GM21381 (cell line): ENCODE results near the gene NRCAM.

Experiments
- ATAC-seq: cut with Tn5 transposase; IDR thresholded peaks from one replicate; pipeline ENCODE4 v1.9.1; 2021; ENCODE audit warnings: mild to moderate bottlenecking, moderate library complexity; ENCODE audit not compliant: unreplicated experiment

Gene NRCAM

DNA sequence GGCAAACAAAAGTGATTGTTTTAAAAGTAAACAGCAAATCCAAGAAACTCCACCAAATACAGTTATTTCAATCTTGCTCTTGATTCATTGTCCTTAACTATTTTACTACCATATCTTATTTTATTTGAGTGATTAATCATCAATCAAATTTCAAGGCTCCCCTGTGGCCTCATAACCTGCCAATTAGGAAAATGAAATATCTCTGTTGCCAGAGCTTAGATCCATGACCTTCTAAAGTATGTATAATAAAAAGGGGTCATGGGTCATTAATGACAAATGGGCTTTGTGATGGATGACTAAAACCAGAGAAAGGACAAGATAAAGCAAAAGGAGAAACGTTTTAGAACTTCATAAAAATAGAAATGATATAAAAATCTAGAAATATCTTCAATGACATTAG, 28.5 kb downstream of the NRCAM start:
- ATAC-seq, result no peak

DNA sequence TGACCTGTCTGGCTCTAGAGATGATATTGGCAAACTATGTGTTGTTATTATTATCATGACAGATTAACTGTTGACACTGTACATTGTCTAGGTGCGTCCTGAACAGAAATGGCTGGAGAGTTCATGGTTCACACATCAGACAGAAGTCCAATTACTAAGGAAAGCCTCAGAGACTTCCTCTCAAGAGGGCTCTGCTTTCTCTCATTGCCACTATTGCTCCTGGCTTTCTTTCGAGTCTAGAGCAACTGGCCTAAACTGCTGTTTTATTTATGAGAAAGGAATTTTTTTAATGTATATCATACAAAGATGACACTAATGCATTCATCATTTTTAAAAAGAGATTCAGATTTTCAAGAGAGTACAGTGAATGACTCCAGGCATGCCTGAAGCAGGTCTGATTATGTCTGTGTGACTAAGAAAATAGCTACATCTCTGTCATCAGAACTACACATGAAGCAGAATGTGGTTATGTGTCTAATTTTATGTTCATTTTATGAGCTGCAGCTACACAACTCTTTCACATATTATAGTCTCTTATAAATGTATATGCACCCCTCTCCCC, 30.4 kb downstream of the NRCAM start:
- no peak for ATAC-seq

- ATAC-seq, result no peak
These were observed 32.2 kb downstream of the NRCAM start for GRCh38 chr7:108424013-108424412.

GRCh38 chr7:108423089-108423989, 32.9 kb downstream of the NRCAM start:
- ATAC-seq, result no peak

DNA sequence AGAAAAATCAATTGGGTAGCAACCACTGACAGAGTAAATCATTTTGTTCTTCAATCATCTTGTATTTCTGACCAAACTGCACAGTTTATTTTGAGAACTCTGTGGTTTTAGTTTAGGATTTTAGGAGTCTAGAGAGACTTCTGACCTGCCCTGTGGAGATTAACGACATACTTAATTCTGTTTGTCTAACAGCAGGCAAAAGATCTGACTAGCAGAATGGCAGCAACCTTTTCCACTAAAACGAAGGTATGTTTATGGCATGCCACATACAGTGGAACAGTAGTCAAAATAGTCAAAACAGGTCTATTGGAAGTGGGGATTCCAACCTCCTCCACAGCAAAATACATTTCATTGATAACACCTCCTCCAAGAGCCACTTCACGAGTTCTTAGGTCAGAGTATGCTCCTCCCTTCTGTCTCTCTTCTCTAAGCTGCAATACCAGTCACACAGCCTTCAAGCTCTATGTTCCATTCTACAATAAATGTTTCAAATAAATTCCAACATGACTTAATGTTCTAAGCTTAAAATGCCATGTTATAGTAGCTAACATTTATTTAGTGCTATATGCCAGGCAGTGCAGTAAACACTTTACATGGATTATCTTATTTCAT, 34.4 kb downstream of the NRCAM start:
- ATAC-seq, result no peak

DNA sequence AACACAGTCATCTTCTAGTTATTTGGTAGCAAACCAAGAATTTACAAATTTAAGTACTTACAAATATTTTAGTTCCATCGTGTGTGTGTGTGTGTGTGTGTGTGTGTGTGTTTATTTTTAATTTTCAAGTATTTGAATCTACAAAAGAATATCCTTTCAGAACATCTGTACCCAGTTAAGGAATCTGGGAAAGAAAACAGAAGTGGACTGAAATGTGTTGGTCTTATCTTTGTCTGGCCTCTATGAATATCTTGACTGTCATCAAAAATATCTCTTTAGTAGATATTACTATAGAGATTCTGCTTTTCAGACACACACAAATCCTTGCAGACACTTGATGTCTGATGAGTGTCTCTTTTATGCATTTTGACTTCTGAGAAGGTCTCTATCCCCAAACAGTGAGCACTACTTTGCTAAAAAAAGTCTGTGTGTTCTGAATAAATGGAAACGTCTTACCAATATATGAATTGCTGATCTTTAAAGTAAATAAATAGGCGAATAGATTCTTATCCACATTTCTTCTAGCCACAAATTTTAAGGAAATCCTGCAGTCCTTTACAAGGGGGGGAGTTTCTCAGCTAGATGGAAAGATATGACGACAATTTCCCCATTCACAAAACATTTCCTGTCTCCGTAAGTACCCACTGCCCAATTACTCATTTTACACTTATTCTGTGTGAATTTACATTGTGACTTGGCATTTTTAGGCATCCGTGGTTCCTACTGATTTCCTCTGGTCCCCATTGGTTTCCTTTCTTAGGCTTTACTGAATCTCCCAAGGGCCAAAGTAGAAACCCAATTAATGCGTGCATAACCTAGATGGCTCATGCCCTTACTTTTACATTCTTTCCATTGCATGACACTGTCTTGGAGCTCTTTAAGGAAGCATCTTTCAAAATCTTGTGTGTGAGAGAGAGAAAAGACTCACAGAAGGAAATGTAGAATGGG, 36.0 kb downstream of the NRCAM start:
- no peak for ATAC-seq

- ATAC-seq, result no peak
These were observed 37.3 kb downstream of the NRCAM start for GRCh38 chr7:108418946-108419345.

DNA sequence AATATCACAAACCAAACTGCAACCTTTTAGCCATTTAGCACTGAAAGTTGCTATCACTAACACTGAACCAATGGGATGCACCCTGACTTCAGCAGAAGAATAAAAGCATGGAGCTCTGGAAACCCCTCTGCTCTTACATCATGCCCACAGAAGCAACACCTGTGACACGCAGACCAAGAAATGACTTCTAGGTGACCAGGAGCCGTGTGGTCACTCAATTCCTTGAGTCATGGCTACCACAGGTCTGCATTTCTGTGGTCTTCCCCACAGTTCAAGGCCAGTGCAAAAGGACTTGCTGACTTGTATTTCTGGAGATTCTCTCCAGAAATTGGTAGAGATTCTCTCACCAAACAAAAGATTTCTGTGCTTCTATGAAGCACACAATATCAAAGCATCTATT, 38.3 kb downstream of the NRCAM start:
- no peak for ATAC-seq

GRCh38 chr7:108417144-108417543, 39.1 kb downstream of the NRCAM start:
- ATAC-seq, result no peak

DNA sequence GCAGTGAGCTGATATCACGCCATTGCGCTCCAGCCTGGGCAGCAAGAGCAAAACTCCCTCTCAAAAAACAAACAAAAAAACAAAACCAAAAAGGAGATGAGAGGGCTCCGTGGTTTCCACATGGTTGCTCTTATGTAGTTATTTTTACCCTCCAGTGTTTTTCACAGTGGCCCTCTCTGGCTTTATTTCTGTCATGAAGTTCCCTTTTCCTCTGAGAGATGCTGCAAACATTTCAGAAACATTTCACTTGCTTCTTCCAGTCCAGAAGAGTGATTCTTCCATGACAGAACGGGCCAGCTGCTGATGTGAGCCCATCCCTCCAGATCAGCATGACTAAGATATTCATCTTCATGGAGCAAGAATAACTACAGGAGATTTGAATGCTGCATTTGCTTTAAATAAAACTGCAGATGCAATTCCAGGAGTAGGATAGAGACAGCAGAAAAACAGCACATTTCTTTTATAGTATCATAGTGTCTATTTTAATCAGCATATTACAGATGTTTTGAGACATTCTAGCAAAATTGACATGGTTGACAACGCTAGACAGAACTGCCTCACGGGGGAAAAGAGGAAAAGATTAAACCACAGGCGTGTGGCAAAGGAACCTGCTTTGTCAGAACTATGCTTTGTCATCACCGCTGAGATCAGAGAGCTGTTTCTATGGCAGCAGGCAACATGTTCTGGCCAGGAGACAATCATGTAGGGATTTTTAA, 40.3 kb downstream of the NRCAM start:
- peak; percentile 80 for ATAC-seq

- no peak for ATAC-seq
These were observed 41.2 kb downstream of the NRCAM start for GRCh38 chr7:108415084-108415483.

DNA sequence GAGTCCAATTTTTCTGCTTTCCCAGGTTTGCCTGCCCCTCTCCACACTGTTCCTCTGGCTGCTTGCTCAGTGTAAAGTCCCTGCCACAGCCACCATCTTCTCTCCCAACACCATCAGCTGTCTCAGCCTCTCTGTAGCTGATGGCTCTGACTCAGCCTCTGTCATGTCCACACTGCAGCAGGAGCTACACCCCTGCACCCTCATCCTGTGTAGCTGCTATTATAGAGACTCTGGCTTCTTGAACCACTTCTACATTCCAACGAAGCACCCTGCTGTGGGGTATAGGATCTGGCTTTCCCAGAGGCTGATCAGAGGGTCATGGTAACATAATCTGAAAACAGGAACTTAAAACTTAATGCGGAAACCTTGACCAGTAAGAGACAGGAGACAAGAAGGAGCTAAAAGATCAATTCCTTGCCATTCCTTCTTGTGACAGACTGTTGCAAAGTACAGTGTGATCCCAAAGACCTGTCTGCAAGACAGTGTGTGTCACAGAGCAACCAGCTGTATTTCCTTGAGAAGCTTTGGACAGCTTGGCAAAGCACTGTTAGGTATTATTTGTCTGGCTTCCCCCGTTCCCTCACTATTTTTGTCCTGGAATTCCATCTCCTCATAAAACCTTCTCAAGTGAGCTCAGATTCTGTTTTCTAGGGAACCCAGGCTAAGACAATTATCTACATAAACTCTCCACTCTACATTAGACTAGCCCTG, 42.3 kb downstream of the NRCAM start:
- ATAC-seq, result no peak

DNA sequence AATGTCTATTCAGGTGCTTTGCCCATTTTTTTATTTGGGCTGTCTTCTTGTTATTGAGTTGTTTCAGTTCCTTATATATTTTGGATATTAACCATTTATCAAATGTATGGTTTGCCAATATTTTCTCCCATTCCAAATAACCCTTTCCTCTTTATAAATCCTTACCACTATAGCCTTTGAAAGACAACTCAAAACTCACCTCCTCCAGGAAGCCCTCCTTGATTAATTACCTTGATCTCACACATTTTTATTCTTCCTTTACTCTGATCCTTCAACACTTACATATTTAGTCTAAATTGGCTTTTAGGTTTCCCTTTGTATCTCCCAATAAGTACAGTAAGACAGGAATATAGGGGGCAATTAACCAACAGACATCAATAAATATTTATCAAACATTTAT, 42.9 kb downstream of the NRCAM start:
- ATAC-seq, result no peak

- ATAC-seq, result no peak
These were observed 47.1 kb downstream of the NRCAM start for GRCh38 chr7:108409146-108409545.

DNA sequence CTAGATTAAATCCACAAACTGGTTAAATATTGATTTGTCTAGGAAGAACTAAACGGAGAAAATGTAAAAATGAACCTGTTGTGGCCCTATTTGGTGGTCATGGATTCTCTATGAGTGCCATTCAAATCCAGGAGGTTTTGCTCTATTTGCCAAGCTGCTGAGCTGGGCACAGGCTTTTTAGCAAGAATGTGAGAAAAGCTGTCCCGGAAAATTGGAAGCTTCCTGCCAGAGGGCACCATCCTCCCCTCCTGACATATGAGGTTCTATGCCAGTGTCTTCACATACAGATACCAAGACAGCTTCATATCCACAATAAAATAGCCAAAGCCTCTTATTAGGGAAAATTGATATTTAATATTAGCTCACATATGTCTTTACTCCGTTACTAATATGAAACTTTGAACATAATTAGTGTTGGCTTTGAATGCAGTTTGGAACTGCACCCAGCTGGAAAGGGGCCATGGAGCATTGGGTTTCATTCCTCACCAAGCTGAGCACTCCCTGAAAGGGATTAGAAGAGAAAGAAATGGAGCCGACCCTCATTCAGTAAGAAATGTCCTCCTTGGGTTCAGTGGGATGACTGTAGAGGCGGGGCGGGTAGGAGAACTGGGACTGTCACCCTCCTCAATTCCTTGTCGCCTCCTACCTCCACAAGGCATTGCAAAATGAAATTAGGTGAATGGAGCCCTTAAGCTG, 47.8 kb downstream of the NRCAM start:
- no peak for ATAC-seq

- no peak for ATAC-seq
These were observed 48.6 kb downstream of the NRCAM start for GRCh38 chr7:108407676-108408075.

GRCh38 chr7:108406222-108406890, 49.9 kb downstream of the NRCAM start:
- no peak for ATAC-seq
